Measurements from ENCODE around the gene PBRM1.

- TF ChIP-seq MAX (IDR thresholded peaks at IDR 0.05) (no peak), EGR1 (IDR thresholded peaks at IDR 0.05) (no peak), CREB1 (IDR thresholded peaks at IDR 0.05; ENCODE audit: low read depth) (no peak), TAF1 (IDR thresholded peaks at IDR 0.05; ENCODE audit: low read depth) (no peak), TEAD4 (IDR thresholded peaks at IDR 0.05) (no peak), CEBPB (IDR thresholded peaks at IDR 0.05) (no peak)
These were observed 189.7 kb downstream of the PBRM1 start for GRCh38 chr3:52495777-52496602.
